Upper lobe of left lung (tissue), 6 donors: ENCODE data around the gene ASIC1. TPM values are rescaled to one million over a fixed set of nuclear protein-coding genes. Genes with fewer than 3 reads are reported as not detected.

Experiments
- ATAC-seq, 2 donors: fragments of 200-7000 bp; cut with Tn5 transposase; one replicate each; pipeline ENCODE4 v1.9.1; 2022; ENCODE audit warnings: mild to moderate bottlenecking in 2 of 2, moderate library complexity in 2 of 2; ENCODE audit not compliant: low FRiP score in 2 of 2
- DNase-seq, 2 donors: peaks; one replicate each; pipeline ENCODE4 v3.0.0-alpha.2; 2019 to 2020
- H3K27ac ChIP-seq, 4 donors: fragments of 200-600 bp; sonication (generic); one replicate each; pipeline ENCODE4 v1.5.1; 2016 to 2019
- H3K27me3 ChIP-seq, 4 donors: fragments of 200-600 bp; sonication (generic); one replicate each; pipeline ENCODE4 v1.5.1; 2017 to 2019
- H3K36me3 ChIP-seq, 4 donors: fragments of 200-600 bp; sonication (generic); one replicate each; pipeline ENCODE4 v1.5.1; 2016 to 2019
- H3K4me1 ChIP-seq, 4 donors: fragments of 200-600 bp; sonication (generic); one replicate each; pipeline ENCODE4 v1.5.1; 2018 to 2019
- H3K4me3 ChIP-seq, 4 donors: fragments of 200-600 bp; sonication (generic); one replicate each; pipeline ENCODE4 v1.5.1; 2017 to 2019; ENCODE audit warnings: mild to moderate bottlenecking in 2 of 4, moderate library complexity in 1 of 4
- H3K9me3 ChIP-seq, 4 donors: fragments of 200-600 bp; sonication (generic); one replicate each; pipeline ENCODE4 v1.5.1; 2018 to 2019
- EP300 ChIP-seq, 4 donors: sonication (generic); formaldehyde crosslinking; IDR thresholded peaks; one replicate each; pipeline ENCODE4 v1.5.1; 2017; ENCODE audit warnings: antibody characterized with exemption in 4 of 4, control low read depth in 2 of 4
- POLR2A ChIP-seq, 4 donors: fragments of 450-650 bp; IDR thresholded peaks; one replicate each; pipeline ENCODE4 v1.5.1; 2016 to 2017; ENCODE audit warnings: antibody characterized with exemption in 4 of 4, mild to moderate bottlenecking in 2 of 4
- POLR2AphosphoS5 ChIP-seq, 2 donors: sonication (generic); formaldehyde crosslinking; IDR thresholded peaks; one replicate each; pipeline ENCODE4 v1.5.1; 2017; ENCODE audit warnings: antibody characterized with exemption in 2 of 2
- whole genome bisulfite sequencing, 2 donors: methylation state at CpG; one replicate each; pipeline ENCODE4 v1.1.5; 2017 to 2018; 5-methylcytosine and 5-hydroxymethylcytosine counted together
- total RNA-seq, 6 donors: library from RNA; depleted of rRNA in 4 of 6; stranded (reverse); fragments of >200 nt in 4 of 6; gene quantifications; one replicate each; pipeline versions ENCODE4 v1.1.0 to v1.2.1, GENCODE V29; 2016 to 2021
- TF ChIP-seq, protein P1 (sequence below), 6 experiments: fragments of 450-650 bp in 4 of 6; fragments of 200-600 bp in 2 of 6; sonication (generic) in 2 of 6; IDR thresholded peaks; one replicate each; pipeline ENCODE4 v1.5.1; 2016 to 2019; ENCODE audit warnings: antibody characterized with exemption in 6 of 6
- donor health status: DM: no; HTN: no; CAD: no; lungs with moderate emphysema.
- donor health status: DM: no; HTN: yes; CAD: no; lungs with severe emphysema.

Gene ASIC1
- total RNA-seq, 6 donors from 2014 or later: 0.15 to 2.7 (median 1.1) TPM; not detected in 2

DNA sequence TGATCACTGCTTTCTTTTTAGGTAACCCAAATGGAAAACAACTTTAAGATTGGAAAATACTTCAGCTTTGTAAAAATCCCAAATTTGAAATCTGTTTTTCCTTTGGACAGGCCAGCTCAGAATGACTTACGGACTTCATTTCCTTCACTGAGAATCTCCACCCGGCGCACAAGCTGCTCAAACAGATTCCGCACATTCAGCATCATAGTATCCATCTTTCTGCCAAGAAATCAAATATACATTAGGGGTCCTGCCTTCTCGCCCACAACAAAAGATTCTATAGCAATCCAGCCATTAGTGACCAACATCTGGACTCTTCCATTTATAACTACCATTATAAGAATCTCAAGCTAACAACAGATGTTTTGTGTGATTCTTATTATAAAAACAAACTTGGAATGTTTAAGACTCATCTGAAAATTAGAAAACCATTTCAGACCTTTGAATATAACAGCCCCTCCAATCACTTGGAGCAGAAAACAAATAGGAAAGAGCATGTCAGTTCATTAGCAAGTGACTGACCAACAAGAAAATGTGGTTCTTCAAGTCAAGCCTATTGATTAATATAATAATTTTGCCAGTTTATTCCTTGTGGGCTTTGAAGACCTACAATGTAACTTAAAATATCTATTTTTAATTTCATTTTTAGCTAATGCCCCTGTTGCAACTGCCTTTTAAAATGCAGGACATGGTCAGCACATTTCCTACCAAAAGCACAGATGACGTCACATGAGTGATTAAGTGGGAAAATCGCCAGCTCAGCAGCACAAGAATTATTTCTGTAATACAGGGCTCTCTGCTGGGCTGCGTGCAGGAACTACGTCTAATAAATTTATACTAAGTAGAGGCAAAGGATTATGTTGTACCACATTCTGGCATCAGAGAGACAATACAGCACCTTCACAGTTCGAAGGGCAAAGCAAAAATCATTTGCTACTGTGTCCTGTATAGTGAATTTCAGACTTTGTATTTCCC lies 40.6 kb upstream of the ASIC1 start:
- H3K4me3 ChIP-seq: no peak overlapping the region
- no peaks in the 10 kb centered on the region for H3K27me3 ChIP-seq
- TF ChIP-seq POLR2A (IDR thresholded peaks at IDR 0.05): peak in 1 of 4 donors; percentile 33
- TF ChIP-seq POLR2AphosphoS5 (IDR thresholded peaks at IDR 0.05): no peak
- peaks cover 7 to 30% (median 12%) of the 10 kb centered on the region in 4 donors for H3K4me1 ChIP-seq
- peak in 1 of 2 donors; percentile 92 for ATAC-seq
- peak overlapping the region; percentile 60 to 81 (median 77) for H3K27ac ChIP-seq
- H3K36me3 ChIP-seq: peaks cover 0 to 2% (median 0%) of the 10 kb centered on the region in 4 donors
- 58 to 63% methylated on average over 10 of the region's 10 CpGs for WGBS, 2 donors
- no peaks in the 10 kb centered on the region for H3K9me3 ChIP-seq
- peak in 1 of 2 donors; percentile 76 for DNase-seq

DNA sequence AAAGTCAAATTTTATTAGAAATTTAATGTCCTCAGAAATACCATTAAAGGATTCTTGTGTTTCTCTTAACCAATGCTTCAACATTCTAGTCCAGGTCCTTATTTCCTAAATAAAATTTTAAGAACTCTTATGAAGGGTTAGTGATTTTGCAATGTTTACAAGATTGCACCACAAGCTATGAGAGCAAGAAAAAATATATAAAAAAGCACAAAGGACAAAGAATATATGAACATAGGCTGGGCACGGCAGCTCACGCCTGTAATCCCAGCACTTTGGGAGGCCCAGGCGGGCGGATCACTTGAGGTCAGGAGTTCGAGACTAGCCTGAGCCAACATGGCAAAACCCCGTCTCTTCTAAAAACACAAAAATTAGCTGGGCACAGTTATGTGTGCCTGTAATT lies 39.8 kb upstream of the ASIC1 start:
- peak in 1 of 2 donors; percentile 48 for DNase-seq
- H3K4me1 ChIP-seq: peaks cover 7 to 30% (median 12%) of the 10 kb centered on the region in 4 donors
- H3K27me3 ChIP-seq: no peaks in the 10 kb centered on the region
- H3K36me3 ChIP-seq: peaks cover 0 to 2% (median 0%) of the 10 kb centered on the region in 4 donors
- H3K9me3 ChIP-seq: no peaks in the 10 kb centered on the region
- no peak overlapping the region for H3K4me3 ChIP-seq
- TF ChIP-seq POLR2A (IDR thresholded peaks at IDR 0.05) (no peak), EP300 (IDR thresholded peaks at IDR 0.05) (peak in 1 of 4 donors; percentile 22)
- TF ChIP-seq, protein P1, sequence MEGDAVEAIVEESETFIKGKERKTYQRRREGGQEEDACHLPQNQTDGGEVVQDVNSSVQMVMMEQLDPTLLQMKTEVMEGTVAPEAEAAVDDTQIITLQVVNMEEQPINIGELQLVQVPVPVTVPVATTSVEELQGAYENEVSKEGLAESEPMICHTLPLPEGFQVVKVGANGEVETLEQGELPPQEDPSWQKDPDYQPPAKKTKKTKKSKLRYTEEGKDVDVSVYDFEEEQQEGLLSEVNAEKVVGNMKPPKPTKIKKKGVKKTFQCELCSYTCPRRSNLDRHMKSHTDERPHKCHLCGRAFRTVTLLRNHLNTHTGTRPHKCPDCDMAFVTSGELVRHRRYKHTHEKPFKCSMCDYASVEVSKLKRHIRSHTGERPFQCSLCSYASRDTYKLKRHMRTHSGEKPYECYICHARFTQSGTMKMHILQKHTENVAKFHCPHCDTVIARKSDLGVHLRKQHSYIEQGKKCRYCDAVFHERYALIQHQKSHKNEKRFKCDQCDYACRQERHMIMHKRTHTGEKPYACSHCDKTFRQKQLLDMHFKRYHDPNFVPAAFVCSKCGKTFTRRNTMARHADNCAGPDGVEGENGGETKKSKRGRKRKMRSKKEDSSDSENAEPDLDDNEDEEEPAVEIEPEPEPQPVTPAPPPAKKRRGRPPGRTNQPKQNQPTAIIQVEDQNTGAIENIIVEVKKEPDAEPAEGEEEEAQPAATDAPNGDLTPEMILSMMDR (IDR thresholded peaks at IDR 0.05): no peak
- peak overlapping the region; percentile 60 to 81 (median 77) for H3K27ac ChIP-seq
- ATAC-seq: peak; percentile 59 to 61
- 46 to 51% methylated on average over 6 of the region's 6 CpGs for WGBS, 2 donors

DNA sequence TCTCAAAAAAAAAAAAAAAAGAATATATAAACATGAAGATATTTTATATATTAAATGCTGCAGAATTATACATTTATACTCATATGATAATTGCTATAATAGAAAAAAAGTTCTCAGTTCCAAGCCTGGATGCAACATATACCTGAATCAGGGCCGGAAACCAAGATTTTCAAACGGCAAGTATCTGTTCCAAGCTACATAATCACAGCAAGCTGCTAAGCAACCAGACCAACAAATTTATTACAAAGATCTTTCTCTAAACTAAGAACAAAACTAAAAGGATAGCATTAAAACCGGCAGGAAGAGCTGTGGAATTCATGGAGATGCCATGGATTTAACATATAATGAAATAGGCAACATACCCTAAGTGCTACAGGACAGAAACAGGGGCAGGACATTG lies 39.2 kb upstream of the ASIC1 start:
- DNase-seq: no peak
- H3K36me3 ChIP-seq: peaks cover 0 to 2% (median 0%) of the 10 kb centered on the region in 4 donors
- no peak overlapping the region for H3K4me3 ChIP-seq
- peaks cover 7 to 30% (median 12%) of the 10 kb centered on the region in 4 donors for H3K4me1 ChIP-seq
- no peak for TF ChIP-seq EP300 (IDR thresholded peaks at IDR 0.05)
- TF ChIP-seq, protein P1 (IDR thresholded peaks at IDR 0.05): no peak
- TF ChIP-seq POLR2A (IDR thresholded peaks at IDR 0.05): no peak
- no peak for TF ChIP-seq POLR2AphosphoS5 (IDR thresholded peaks at IDR 0.05)
- H3K27ac ChIP-seq: peak overlapping the region; percentile 60 to 81 (median 77)
- 71 to 77% methylated on average over 3 of the region's 3 CpGs for WGBS, 2 donors
- ATAC-seq: no peak
- no peaks in the 10 kb centered on the region for H3K9me3 ChIP-seq
- H3K27me3 ChIP-seq: no peaks in the 10 kb centered on the region

DNA sequence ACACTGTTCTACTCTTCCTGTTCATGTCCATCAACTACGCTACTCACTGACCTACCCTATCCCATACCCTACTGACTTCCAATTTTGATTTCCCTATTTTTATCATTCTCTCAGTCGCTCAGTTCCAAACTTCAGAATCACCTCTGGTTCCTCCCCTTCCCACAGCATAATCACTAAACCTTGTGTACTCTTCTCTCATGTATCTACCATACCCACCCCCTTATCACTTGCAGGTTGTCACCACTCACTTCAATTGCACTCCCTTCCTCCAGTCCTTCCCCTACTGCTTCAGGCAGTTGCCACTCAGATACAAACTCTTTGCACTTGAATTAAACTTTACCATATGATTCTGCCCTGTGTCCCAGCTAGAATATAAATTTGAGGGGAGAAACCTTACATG lies 38.4 kb upstream of the ASIC1 start:
- no peak for TF ChIP-seq POLR2A (IDR thresholded peaks at IDR 0.05)
- TF ChIP-seq, protein P1 (IDR thresholded peaks at IDR 0.05): no peak
- no peak for TF ChIP-seq EP300 (IDR thresholded peaks at IDR 0.05)
- TF ChIP-seq POLR2AphosphoS5 (IDR thresholded peaks at IDR 0.05): no peak
- Histone ChIP-seq H3K27ac (no peak overlapping the region), H3K9me3 (no peaks in the 10 kb centered on the region), H3K4me1 (peaks cover 7 to 27% (median 12%) of the 10 kb centered on the region in 4 donors), H3K4me3 (no peak overlapping the region), H3K27me3 (no peaks in the 10 kb centered on the region), H3K36me3 (peaks cover 0 to 2% (median 0%) of the 10 kb centered on the region in 4 donors)
- no peak for DNase-seq
- no peak for ATAC-seq
- 95 to 100% methylated on average over 2 of the region's 2 CpGs for WGBS, 2 donors

DNA sequence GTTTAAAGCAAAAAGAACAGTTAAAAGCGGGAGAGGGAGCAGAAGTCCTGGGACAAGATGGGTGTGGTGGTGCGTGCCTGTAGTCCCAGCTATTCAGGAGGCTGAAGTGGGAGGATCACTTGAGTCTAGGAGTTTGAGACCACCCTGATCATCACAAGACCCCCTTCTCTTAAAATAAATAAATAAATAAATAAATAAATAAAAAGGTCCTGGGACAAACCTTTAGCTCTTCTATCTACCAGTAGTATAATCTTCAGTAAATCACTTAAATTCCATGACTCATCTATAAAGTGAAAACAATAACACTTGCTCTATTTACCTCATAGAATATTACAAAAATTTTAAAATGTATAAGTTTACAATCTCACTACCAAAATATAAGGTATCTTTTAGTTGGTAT lies 37.9 kb upstream of the ASIC1 start:
- Histone ChIP-seq H3K27ac (no peak overlapping the region), H3K4me1 (peaks cover 10 to 26% (median 13%) of the 10 kb centered on the region in 4 donors), H3K4me3 (no peak overlapping the region), H3K9me3 (no peaks in the 10 kb centered on the region), H3K27me3 (no peaks in the 10 kb centered on the region), H3K36me3 (peaks cover 0 to 2% (median 0%) of the 10 kb centered on the region in 4 donors)
- WGBS, 2 donors: 96 to 100% methylated on average over 2 of the region's 2 CpGs
- DNase-seq: no peak
- TF ChIP-seq, protein P1 (IDR thresholded peaks at IDR 0.05): no peak
- TF ChIP-seq EP300 (IDR thresholded peaks at IDR 0.05): no peak
- TF ChIP-seq POLR2AphosphoS5 (IDR thresholded peaks at IDR 0.05): no peak
- TF ChIP-seq POLR2A (IDR thresholded peaks at IDR 0.05): no peak
- ATAC-seq: no peak
